Testis (tissue), 2 donors: Measurements from ENCODE around the gene EEFSEC.

Experiments used
- POLR2A ChIP-seq: fragments of 450-650 bp; IDR thresholded peaks from one replicate; pipeline ENCODE4 v1.6.1; 2017; ENCODE audit warnings: antibody characterized with exemption, mild to moderate bottlenecking, moderate library complexity
- TF ChIP-seq, protein P1 (sequence below), 3 experiments: fragments of 450-650 bp in 2 of 3; fragments of 200-600 bp in 1 of 3; sonication (generic) in 1 of 3; IDR thresholded peaks; one replicate each; pipeline ENCODE4 v1.5.1; 2016 to 2019; ENCODE audit warnings: antibody characterized with exemption in 3 of 3, mild to moderate bottlenecking in 2 of 3, moderate library complexity in 1 of 3

DNA sequence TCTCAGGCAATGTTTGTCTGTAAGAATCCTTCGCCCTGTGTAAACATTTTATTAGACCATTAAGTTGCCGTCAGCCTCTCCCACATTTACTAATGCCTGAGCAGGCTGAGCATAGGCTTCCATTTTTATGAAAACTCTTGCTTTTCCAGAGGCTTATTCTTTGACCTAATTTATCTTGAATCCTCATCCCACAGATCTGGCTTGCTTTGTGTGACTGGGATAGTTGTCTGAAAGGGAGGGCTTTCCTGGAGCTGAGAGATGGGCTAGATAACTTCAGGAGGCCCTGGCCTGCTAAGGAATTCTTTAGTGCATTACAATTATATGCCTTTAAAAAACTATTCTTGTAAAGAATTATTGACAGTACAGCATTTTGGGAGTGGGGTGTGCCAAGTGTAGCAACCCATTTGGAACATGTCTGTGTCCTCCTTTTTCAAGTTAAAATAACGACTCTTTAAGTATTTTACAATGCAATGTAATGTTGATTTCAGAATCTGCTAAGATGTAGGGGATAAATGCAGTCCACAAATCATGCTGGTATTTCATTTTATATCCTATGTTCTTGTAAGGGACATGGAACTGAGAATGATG lies 52.4 kb downstream of the EEFSEC start:
- TF ChIP-seq, protein P1, sequence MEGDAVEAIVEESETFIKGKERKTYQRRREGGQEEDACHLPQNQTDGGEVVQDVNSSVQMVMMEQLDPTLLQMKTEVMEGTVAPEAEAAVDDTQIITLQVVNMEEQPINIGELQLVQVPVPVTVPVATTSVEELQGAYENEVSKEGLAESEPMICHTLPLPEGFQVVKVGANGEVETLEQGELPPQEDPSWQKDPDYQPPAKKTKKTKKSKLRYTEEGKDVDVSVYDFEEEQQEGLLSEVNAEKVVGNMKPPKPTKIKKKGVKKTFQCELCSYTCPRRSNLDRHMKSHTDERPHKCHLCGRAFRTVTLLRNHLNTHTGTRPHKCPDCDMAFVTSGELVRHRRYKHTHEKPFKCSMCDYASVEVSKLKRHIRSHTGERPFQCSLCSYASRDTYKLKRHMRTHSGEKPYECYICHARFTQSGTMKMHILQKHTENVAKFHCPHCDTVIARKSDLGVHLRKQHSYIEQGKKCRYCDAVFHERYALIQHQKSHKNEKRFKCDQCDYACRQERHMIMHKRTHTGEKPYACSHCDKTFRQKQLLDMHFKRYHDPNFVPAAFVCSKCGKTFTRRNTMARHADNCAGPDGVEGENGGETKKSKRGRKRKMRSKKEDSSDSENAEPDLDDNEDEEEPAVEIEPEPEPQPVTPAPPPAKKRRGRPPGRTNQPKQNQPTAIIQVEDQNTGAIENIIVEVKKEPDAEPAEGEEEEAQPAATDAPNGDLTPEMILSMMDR (IDR thresholded peaks at IDR 0.05): no peak
- TF ChIP-seq POLR2A: no peak
